Retinal pigment epithelial cell (primary cell): ENCODE measurements around the gene RNF168.
"Not testable (repeated sequence)": the region's sequence is repeated elsewhere in the genome, so short reads cannot be mapped to it uniquely, and the experiment has no call there.

Source experiments
- DNase-seq: peaks from one replicate; pipeline ENCODE4 v3.0.0-alpha.2; 2010; ENCODE audit warnings: low read depth
- H3K4me3 ChIP-seq: 2 replicates; pipeline ENCODE4 v1.5.1; 2011; ENCODE audit warnings: mild to moderate bottlenecking, low read length, control low read depth, moderate library complexity
- CTCF ChIP-seq: conservative IDR thresholded peaks from 2 replicates; pipeline ENCODE4 v1.5.1; 2011; ENCODE audit warnings: low read depth, low read length, control low read depth, inconsistent platforms

The RNF168 gene

DNA sequence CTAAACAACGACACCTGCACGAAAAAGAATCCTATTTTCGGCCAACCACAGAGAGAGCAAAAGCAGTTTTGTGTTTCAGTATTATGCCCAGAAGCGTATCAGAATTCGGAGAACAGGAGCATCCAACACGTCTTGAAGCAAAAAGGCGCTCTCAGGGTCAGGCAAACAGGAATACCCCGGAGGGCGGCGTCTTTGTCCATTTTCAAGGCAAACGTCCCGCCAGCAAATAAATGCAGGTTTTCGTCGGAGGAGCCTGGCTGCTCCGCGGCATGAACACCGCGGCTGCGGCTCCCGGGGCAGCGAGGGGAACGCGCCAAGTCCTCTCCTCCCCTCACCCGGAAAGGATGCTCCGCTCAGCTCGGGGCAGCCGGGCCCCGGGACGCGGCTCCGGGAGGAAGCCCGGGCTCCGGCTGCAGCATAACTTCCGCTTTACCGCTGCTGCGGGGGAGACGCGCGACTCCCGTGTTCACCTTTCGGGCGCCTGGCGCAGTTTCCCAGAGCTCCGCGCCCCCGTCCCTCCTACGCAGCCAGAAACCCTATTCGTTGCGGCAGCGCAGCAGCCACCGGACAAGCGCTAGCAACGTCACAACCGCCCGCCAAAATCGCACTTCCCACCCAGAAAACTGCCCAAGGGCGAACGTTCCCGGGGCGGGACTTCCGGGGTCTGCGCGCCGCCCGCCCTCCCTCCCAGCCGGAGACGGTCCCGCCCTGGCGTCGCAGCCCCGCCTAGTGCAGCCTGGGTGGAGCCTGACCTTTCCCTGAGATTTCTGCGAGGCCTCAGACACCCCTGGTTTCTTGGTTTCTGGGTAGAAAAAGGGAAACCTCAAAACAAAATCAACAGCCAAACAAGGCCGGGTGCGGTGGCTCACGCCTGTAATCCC lies at the start of gene RNF168:
Gene RNF168 (minus strand): TSS at position 573 of the 881 bp plus-strand sequence. CDS start 595 bp downstream, outside the sequence.
- peak within 1 kb of the TSS; percentile 70 for H3K4me3 ChIP-seq
- TF ChIP-seq CTCF = no peak
- peak; percentile 86 for DNase-seq

- no peak overlapping the region for H3K4me3 ChIP-seq
- TF ChIP-seq CTCF = no peak
- no peak for DNase-seq
These were observed 48.7 kb upstream of the RNF168 start for GRCh38 chr3:196552253-196552652.

DNA sequence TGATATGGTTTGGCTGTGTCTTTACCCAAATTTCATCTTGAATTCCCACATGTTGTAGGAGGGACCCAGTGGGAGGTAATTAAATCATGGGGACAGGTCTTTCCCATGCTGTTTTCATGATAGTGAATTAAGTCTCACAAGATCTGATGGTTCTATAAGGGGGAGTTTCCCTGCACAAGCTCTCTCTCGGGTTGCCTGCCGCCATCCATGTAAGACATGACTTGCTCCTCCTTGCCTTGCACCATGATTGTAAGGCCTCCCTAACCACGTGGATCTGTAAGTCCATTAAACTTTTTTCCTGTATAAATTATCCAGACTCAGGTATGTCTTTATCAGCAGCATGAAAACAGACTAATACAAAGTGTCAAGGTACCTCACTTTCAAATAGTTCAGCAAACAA lies 46.6 kb upstream of the RNF168 start:
- H3K4me3 ChIP-seq = not testable (repeated sequence)

GRCh38 chr3:196549312-196549711 lies 45.7 kb upstream of the RNF168 start:
- not testable (repeated sequence) for DNase-seq

More for the DNA sequence above, 46.6 kb upstream of the RNF168 start:
- not testable (repeated sequence) for DNase-seq

GRCh38 chr3:196547067-196547466 lies 43.5 kb upstream of the RNF168 start:
- DNase-seq = no peak
- H3K4me3 ChIP-seq = no peak overlapping the region
- no peak for TF ChIP-seq CTCF

More at GRCh38 chr3:196549312-196549711, 45.7 kb upstream of the RNF168 start:
- H3K4me3 ChIP-seq = not testable (repeated sequence)

DNA sequence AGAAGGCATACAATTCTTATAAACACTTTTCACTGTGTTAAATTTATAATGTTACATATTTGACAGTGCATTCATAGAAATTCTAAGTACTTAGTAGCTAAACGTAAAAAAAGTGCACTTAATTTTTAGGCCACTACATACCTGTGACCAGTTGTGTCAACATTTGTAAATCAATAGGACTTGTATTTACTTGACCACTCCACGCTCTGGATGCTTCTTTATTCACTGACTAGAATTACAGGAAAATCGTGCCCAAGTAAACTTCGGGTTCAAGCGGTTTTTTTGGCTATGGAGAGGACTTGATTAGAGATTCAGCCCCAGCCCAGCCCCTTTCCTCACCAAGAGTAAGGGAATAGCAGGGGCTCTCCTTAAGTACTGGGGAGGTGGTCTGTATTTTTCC lies 43.0 kb upstream of the RNF168 start:
- no peak for TF ChIP-seq CTCF
- H3K4me3 ChIP-seq = no peak overlapping the region
- DNase-seq = no peak

GRCh38 chr3:196544491-196544992 lies 41.0 kb upstream of the RNF168 start:
- no peak for DNase-seq
- TF ChIP-seq CTCF = no peak
- no peak overlapping the region for H3K4me3 ChIP-seq
